ENCODE results near the gene IVL.

IVL gene

DNA sequence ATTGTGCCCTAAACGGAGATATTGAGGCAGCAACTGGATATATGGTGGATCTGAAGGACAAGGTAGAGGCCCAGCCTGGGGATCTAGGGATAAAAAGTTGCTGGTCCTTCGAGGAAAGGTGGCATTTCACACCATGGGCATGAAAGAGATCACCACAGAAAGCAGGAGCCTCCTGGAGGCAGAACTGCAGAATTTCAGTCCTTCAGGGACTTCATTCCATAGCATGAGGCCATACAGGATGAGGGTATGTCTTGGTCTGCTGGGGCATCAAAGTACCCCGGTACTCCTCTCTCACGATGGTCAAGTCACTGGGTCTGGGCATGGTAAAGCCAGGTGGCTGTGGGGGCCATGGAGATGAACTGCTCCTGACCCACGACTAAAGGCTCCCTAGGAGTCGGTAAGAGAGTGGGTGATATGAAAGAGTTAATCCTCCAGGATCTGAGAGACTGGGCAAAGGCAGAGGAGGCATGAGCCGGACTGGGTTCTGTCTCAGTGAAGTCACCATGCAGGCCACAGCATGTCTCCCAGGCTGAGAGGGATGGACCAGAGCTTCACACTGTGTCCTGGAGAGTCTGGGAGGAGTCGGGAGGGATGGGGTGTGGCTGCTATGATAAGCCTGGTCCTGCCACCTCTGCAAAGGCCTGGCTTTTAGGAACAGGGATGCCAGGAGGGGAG is 32.8 kb downstream of the IVL start:
- DNase-seq (ENCODE audit: low read depth) = no peak
- TF ChIP-seq, protein P1, sequence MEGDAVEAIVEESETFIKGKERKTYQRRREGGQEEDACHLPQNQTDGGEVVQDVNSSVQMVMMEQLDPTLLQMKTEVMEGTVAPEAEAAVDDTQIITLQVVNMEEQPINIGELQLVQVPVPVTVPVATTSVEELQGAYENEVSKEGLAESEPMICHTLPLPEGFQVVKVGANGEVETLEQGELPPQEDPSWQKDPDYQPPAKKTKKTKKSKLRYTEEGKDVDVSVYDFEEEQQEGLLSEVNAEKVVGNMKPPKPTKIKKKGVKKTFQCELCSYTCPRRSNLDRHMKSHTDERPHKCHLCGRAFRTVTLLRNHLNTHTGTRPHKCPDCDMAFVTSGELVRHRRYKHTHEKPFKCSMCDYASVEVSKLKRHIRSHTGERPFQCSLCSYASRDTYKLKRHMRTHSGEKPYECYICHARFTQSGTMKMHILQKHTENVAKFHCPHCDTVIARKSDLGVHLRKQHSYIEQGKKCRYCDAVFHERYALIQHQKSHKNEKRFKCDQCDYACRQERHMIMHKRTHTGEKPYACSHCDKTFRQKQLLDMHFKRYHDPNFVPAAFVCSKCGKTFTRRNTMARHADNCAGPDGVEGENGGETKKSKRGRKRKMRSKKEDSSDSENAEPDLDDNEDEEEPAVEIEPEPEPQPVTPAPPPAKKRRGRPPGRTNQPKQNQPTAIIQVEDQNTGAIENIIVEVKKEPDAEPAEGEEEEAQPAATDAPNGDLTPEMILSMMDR (conservative IDR thresholded peaks at IDR 0.05; ENCODE audit: control insufficient read depth, insufficient read depth, low read depth, low read length) = no peak
- H3K4me3 ChIP-seq (ENCODE audit: control insufficient read depth, low read depth, low read length) = no peak overlapping the region

DNA sequence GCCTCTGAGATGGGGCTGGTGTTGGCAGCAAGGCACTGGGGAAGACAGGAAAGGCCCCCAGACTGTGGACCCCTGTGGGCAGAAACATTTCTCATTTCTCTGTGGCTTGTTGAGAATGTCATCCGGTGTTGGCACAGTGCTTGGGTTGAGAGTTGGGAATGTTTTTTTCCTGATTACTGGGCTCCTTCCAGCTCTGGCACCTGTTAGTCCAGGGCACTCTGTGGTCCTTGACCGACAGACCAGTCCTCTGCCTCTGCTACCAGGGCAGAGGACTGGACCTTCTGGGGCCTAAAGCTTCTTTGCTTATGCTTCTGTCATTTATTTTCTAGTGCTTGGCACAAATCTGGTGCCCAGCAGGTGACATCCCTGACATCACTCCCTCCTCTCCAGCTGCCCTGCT is 33.8 kb downstream of the IVL start:
- DNase-seq (ENCODE audit: low read depth) = no peak
- TF ChIP-seq, protein P1 (conservative IDR thresholded peaks at IDR 0.05; ENCODE audit: control insufficient read depth, insufficient read depth, low read depth, low read length) = no peak

DNA sequence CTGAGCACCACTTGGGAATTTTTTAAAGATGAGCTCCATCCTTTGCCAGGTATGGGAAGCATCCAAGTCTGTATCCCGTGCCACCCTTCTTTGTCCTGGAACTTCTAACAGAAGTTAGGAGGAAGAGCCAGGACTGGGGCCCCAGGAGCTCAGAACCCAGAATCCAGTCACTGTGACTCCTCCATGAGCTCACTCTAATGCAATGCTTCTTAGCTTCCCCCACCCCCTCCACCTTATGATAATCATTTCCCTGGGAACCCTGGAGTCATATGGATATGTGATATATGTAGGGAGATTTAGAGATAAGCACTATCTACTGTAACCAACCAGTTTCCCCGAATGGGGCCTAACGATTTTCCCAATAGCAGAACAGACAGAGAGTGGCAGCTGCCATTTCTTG is 37.9 kb downstream of the IVL start:
- TF ChIP-seq, protein P1 (conservative IDR thresholded peaks at IDR 0.05; ENCODE audit: control insufficient read depth, insufficient read depth, low read depth, low read length) = no peak
- no peak overlapping the region for H3K4me3 ChIP-seq (ENCODE audit: control insufficient read depth, low read depth, low read length)
- DNase-seq (ENCODE audit: low read depth) = no peak

More for the DNA sequence above, 33.8 kb downstream of the IVL start:
- no peak overlapping the region for H3K4me3 ChIP-seq (ENCODE audit: control insufficient read depth, low read depth, low read length)

DNA sequence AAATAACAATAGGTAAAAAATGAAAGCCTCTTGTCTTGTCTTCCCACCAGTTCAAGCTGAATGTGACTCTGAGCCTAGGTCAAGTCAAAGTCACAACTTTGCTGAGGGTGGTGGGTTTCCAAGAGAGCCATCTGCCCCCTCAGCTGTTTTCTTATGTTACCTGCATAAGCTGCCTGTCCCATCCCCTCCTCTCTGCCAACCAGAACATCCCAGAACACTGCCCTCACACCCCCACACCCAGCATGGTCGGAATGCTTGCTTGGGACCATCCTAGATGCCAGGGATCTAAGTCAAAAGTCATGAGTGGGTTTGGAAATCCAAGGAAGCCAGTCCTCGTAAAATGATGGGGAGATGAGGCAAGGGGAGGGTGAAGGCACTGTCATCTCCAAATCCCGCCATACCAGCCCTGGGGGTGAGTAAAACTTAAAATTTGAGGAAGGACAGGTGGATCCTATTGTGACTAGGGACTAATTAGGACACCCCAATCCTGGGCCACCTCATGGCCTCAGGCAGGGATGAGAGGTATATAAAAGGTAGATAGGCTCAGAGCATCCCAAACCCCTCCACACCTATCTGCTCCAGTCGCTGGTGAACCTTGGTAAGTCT is 38.4 kb downstream of the IVL start, which contains the start of gene SPRR5:
Gene SPRR5 (plus strand): TSS at position 556 of the 606 bp plus-strand sequence. CDS start 1,349 bp downstream, outside the sequence.
- TF ChIP-seq, protein P1 (conservative IDR thresholded peaks at IDR 0.05; ENCODE audit: control insufficient read depth, insufficient read depth, low read depth, low read length) = no peak
- H3K4me3 ChIP-seq (ENCODE audit: control insufficient read depth, low read depth, low read length) = no peak within 1 kb of the TSS
- no peak for DNase-seq (ENCODE audit: low read depth)

DNA sequence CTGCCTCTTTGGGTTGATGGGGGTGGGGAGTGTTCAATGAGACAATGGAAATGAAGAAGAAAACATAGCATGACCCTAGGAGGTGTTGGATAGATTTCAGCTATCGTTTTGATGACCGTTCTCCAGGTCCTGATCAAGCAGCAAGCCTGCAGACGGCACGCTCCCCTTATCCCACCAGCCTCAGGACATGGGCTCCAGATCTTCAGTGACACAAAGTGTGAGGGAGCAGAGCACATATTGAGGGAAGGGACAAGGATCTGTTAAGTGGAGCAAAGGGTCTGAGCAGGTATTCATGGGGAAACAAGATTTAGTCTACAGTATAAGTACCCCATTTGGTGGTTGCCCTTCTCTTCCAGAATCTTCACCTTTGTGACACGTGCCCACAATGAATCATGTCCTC is 43.4 kb downstream of the IVL start:
- TF ChIP-seq, protein P1 (conservative IDR thresholded peaks at IDR 0.05; ENCODE audit: control insufficient read depth, insufficient read depth, low read depth, low read length) = no peak
- H3K4me3 ChIP-seq (ENCODE audit: control insufficient read depth, low read depth, low read length) = no peak overlapping the region
- no peak for DNase-seq (ENCODE audit: low read depth)

DNA sequence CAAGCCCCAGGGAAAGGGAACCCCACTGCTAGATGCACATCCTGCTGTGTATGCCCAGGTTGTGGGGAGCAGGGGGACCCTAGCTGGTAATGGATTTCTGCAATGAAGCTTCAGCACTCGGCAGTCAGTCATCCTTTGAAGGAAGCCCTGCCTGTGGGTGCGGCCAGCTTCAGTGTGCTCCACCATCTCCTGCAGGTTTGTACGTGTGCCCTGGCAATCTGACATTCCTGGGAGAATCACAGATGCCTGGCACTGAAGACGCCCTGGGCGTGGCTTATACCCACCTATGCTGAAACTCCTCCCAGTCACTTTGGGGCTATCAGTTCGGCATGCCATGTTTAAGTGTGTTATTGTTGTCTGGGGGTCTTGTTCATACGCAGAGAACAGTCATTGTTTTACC is 45.4 kb downstream of the IVL start:
- TF ChIP-seq, protein P1 (conservative IDR thresholded peaks at IDR 0.05; ENCODE audit: control insufficient read depth, insufficient read depth, low read depth, low read length) = no peak
- no peak for DNase-seq (ENCODE audit: low read depth)
- H3K4me3 ChIP-seq (ENCODE audit: control insufficient read depth, low read depth, low read length) = no peak overlapping the region

All from fibroblast of mammary gland (primary cell).